Osteoblast (primary cell): Measurements from ENCODE around the gene MYO10. TPM values are rescaled to one million over a fixed set of nuclear protein-coding genes. Genes with fewer than 3 reads are reported as not detected.

Source experiments
- DNase-seq: peaks from one replicate; pipeline ENCODE4 v3.0.0; 2011; ENCODE audit warnings: low spot score, mixed read lengths; ENCODE audit not compliant: insufficient read length; ENCODE audit errors: missing footprints
- H2AFZ ChIP-seq: 2 replicates; pipeline ENCODE4 v1.6.0; 2011; ENCODE audit warnings: mild to moderate bottlenecking, low read length
- H3K27ac ChIP-seq: 2 replicates; pipeline ENCODE4 v1.5.1; 2011; ENCODE audit warnings: mild to moderate bottlenecking, low read depth, low read length, moderate library complexity
- H3K27me3 ChIP-seq: 2 replicates; pipeline ENCODE4 v1.6.0; 2012; ENCODE audit warnings: mild to moderate bottlenecking, control low read depth, inconsistent platforms, low read length, moderate library complexity; ENCODE audit not compliant: insufficient read depth
- H3K36me3 ChIP-seq: 2 replicates; pipeline ENCODE4 v1.5.1; 2011; ENCODE audit warnings: mild to moderate bottlenecking, low read length, control low read depth, moderate library complexity; ENCODE audit not compliant: insufficient read depth
- H3K4me1 ChIP-seq: 2 replicates; pipeline ENCODE4 v1.5.1; 2011; ENCODE audit warnings: mild to moderate bottlenecking, low read length, control low read depth, moderate library complexity; ENCODE audit not compliant: insufficient read depth
- H3K4me2 ChIP-seq: 2 replicates; pipeline ENCODE4 v1.6.0; 2011; ENCODE audit warnings: mild to moderate bottlenecking, low read length; ENCODE audit not compliant: insufficient read depth
- H3K4me3 ChIP-seq: fragments of 200-600 bp; sonication (generic); 3 replicates; pipeline ENCODE4 v1.5.1; 2012; ENCODE audit warnings: mild to moderate bottlenecking, low read length, inconsistent platforms; ENCODE audit not compliant: insufficient read depth
- H3K79me2 ChIP-seq: 2 replicates; pipeline ENCODE4 v1.6.0; 2012; ENCODE audit warnings: mild to moderate bottlenecking, low read length, control low read depth, inconsistent platforms; ENCODE audit not compliant: insufficient read depth
- H3K9me3 ChIP-seq: 2 replicates; pipeline ENCODE4 v1.5.1; 2011; ENCODE audit warnings: low read depth, low read length, control low read depth
- H4K20me1 ChIP-seq: 2 replicates; pipeline ENCODE4 v1.6.0; 2012; ENCODE audit warnings: mild to moderate bottlenecking, low read length, control low read depth; ENCODE audit not compliant: insufficient read depth
- total RNA-seq: library from RNA; depleted of rRNA; stranded (reverse); fragments of >200 nt; gene quantifications from 2 replicates; pipeline ENCODE4 v1.2.3, GENCODE V29; 2012
- TF ChIP-seq, protein P1 (sequence below): IDR thresholded peaks from 2 replicates; pipeline ENCODE4 v1.5.1; 2011; ENCODE audit warnings: mild to moderate bottlenecking, low read depth, low read length, moderate library complexity; ENCODE audit errors: extremely low read depth

The MYO10 gene
- total RNA-seq, 1 donor: 40.9 TPM

DNA sequence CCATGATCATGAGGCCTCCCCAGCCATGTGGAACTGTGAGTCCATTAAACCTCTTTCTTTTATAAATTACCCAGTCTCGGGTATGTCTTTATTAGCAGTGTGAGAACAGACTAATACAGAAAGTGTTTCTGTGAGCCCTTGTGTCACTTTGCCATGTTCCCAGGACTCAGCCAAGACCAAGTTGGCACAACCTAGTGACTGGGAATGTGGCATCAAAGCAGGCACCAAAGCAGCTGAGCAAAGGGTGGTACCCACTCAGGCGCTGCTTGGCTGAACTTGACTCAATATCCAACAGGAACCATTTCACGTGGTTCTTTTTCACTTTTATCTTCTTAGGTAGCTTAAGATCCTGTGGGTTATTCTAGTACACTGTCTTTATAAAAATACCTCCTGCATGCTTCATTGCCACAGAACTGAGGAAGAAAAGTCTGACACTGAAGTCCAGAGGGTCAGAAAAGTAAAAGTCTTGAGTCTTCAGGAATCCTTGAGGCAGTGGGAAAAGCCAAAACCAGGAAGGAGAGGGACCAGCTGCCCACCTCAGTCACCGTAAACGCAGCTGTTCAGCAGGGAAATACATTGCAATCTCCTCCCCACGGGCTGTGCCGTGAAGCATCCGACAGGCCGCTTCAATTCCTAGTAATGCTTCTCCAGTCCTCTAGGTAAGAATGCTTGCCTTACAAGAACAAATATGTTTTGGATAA, 228.8 kb downstream of the MYO10 start:
- TF ChIP-seq, protein P1, sequence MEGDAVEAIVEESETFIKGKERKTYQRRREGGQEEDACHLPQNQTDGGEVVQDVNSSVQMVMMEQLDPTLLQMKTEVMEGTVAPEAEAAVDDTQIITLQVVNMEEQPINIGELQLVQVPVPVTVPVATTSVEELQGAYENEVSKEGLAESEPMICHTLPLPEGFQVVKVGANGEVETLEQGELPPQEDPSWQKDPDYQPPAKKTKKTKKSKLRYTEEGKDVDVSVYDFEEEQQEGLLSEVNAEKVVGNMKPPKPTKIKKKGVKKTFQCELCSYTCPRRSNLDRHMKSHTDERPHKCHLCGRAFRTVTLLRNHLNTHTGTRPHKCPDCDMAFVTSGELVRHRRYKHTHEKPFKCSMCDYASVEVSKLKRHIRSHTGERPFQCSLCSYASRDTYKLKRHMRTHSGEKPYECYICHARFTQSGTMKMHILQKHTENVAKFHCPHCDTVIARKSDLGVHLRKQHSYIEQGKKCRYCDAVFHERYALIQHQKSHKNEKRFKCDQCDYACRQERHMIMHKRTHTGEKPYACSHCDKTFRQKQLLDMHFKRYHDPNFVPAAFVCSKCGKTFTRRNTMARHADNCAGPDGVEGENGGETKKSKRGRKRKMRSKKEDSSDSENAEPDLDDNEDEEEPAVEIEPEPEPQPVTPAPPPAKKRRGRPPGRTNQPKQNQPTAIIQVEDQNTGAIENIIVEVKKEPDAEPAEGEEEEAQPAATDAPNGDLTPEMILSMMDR: no peak
- Histone ChIP-seq H3K79me2 (peaks cover 3% of the 10 kb centered on the region), H3K4me1 (peaks cover under 1% of the 10 kb centered on the region), H2AFZ (no peak overlapping the region), H4K20me1 (no peaks in the 10 kb centered on the region), H3K4me2 (no peak overlapping the region), H3K9me3 (no peaks in the 10 kb centered on the region), H3K27ac (no peak overlapping the region), H3K36me3 (peaks cover 75% of the 10 kb centered on the region), H3K4me3 (no peak overlapping the region), H3K27me3 (no peaks in the 10 kb centered on the region)
- DNase-seq: no peak

DNA sequence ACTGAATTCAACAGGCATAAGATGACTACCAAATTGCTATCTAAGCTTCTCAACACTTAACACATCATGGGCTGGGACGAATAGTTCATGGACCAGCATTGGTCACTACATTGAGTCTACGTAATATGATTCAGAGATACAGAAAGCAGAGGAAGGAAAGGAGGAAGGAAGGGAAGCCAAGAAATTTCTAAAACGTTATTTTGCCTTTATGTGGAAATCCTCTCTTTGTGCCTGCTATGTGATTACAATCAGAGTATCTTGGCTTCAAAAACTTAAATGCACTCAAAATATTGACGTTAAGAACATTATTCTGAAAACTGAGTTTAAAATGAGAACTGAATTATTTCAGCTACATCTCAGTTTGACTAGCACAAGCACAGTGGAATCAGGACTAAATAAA, 231.1 kb downstream of the MYO10 start:
- H2AFZ ChIP-seq: no peak overlapping the region
- no peaks in the 10 kb centered on the region for H3K27me3 ChIP-seq
- H3K4me3 ChIP-seq: no peak overlapping the region
- H3K4me1 ChIP-seq: no peaks in the 10 kb centered on the region
- H3K9me3 ChIP-seq: no peaks in the 10 kb centered on the region
- H3K4me2 ChIP-seq: no peak overlapping the region
- TF ChIP-seq, protein P1: no peak
- DNase-seq: no peak
- no peaks in the 10 kb centered on the region for H4K20me1 ChIP-seq
- H3K79me2 ChIP-seq: peaks cover 11% of the 10 kb centered on the region
- no peak overlapping the region for H3K27ac ChIP-seq
- H3K36me3 ChIP-seq: peaks cover 84% of the 10 kb centered on the region

DNA sequence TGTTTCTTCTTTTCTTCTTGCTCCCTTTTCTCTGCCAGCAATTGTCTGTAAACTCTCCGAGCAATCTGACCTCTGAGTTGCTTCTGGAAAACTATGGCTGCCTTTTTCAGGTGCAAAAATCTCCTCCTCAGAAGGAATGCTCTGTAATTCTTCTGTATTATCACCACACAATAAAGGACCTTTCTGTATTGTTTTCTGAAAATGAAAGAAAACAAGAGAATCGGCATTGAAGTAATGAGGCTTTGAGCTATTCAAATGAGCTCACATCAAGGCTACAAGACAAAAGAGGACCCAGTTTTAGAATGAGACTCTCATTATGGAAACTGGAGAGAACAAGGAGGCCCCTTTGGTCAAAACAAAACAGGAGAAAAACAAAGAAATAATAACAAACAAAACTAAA, 233.1 kb downstream of the MYO10 start:
- H3K36me3 ChIP-seq: peaks cover 76% of the 10 kb centered on the region
- H3K4me3 ChIP-seq: no peak overlapping the region
- H3K27ac ChIP-seq: no peak overlapping the region
- no peaks in the 10 kb centered on the region for H4K20me1 ChIP-seq
- TF ChIP-seq, protein P1: no peak
- H3K9me3 ChIP-seq: no peaks in the 10 kb centered on the region
- no peak overlapping the region for H3K4me2 ChIP-seq
- DNase-seq: no peak
- H3K4me1 ChIP-seq: no peaks in the 10 kb centered on the region
- H2AFZ ChIP-seq: no peak overlapping the region
- no peaks in the 10 kb centered on the region for H3K27me3 ChIP-seq
- peaks cover 26% of the 10 kb centered on the region for H3K79me2 ChIP-seq

DNA sequence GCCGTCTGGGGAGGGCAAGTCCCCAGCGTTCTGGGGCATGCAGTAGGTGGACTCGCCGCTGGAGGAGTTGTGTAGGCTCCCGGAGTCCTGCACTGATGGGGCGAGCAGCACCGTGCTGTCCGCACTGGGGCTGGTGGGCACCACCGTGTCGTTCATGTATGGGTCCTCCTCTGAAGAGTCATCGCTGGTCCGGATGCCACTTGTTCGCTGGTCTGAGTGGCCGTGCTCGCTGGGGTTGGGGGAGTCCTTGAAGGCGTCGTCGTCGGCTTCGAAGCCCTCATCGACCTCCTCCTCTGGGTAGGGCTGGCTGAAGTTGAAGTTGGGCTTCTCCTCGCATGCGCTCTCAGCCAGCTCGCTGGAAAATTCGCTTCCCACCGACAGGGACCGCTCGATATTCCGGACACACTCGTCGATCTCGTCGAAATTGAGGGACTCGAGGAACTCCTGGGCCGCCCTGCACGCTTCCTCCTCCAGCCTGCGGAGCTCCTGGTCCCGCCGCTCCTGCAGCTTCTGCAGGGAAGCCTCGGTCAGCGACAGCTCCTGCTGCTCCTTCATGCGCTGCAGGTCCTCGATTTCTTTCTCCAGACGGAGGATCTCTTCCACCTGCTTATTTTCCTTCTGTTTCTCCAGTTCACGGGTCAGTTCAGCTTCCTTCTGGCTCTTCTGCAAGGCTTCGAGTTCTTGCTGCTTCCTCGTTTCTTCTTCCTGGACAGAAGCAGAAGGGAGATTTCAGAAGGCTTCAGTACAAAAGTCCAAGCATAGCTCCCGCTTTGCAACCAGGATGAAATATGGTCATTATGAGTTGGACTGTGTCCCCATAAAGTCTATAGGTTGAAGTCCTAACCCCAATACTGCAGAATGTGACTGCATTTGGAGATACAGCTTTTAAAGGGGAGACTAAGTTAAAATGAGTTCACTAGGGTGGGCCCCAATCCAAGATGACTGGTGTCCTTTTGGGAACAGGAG, 234.7 kb downstream of the MYO10 start:
- Histone ChIP-seq H3K4me3 (no peak overlapping the region), H3K27me3 (no peaks in the 10 kb centered on the region), H2AFZ (no peak overlapping the region), H3K9me3 (no peaks in the 10 kb centered on the region), H3K79me2 (peaks cover 37% of the 10 kb centered on the region), H3K4me1 (no peaks in the 10 kb centered on the region), H4K20me1 (no peaks in the 10 kb centered on the region), H3K4me2 (no peak overlapping the region), H3K36me3 (peaks cover 64% of the 10 kb centered on the region), H3K27ac (no peak overlapping the region)
- no peak for DNase-seq
- TF ChIP-seq, protein P1: no peak
